HepG2 (cell line): ENCODE data around the gene NAT14. TPM values are rescaled to one million over a fixed set of nuclear protein-coding genes. Genes with fewer than 3 reads are reported as not detected.

Source experiments
- ATAC-seq: fragments of 200-7000 bp; cut with Tn5 transposase; 3 replicates; pipeline ENCODE4 v1.9.1; 2020; ENCODE audit warnings: mild to moderate bottlenecking, moderate library complexity
- BruUV-seq: library from RNA; stranded (reverse); fragments of 400-500 nt; replicated peaks from 2 replicates; lab custom pipeline; 2021; lab: Mats Ljungman, UMichigan
- CTCF ChIA-PET: fragments of 300-600 bp; formaldehyde crosslinking; extraction: SDS; loops from one replicate; lab custom pipeline; 2021; ENCODE audit warnings: low total read pairs, inconsistent platforms, low intra/inter-chr PET ratio; lab: Yijun Ruan, JAX
- POLR2A ChIA-PET: fragments of 350-600 bp; sonication (Branson Sonifier 250); formaldehyde crosslinking; loops from one replicate; lab custom pipeline; 2020; ENCODE audit warnings: antibody characterized with exemption, inconsistent platforms; lab: Yijun Ruan, JAX
- DNase-seq: peaks from one replicate; pipeline ENCODE4 v3.0.0-alpha.2; 2015; ENCODE audit warnings: low spot score
- FAIRE-seq: peaks from 3 replicates; lab custom pipeline; 2011; peaks lifted over from hg19 to GRCh38; lab: Jason Lieb, UNC
- H2AFZ ChIP-seq: one replicate; pipeline ENCODE4 v1.6.1; 2011; ENCODE audit warnings: low read length, inconsistent platforms
- H3K27ac ChIP-seq: fragments of 300-600 bp; 3 replicates; pipeline ENCODE4 v1.8.0; 2011; ENCODE audit warnings: mixed run types, mild to moderate bottlenecking, mixed read lengths, low read length, inconsistent platforms; ENCODE audit not compliant: insufficient read depth; ENCODE audit errors: extremely low read length
- H3K27me3 ChIP-seq, 2 experiments: fragments of 200-600 bp in 1 of 2; 2 replicates in 1 of 2; 3 replicates in 1 of 2; pipeline versions ENCODE4 v1.6.0 to v1.8.0; 2011; ENCODE audit warnings: low read length in 2 of 2, mild to moderate bottlenecking in 2 of 2, moderate library complexity in 2 of 2, inconsistent platforms in 1 of 2; ENCODE audit not compliant: insufficient read depth in 2 of 2, control insufficient read depth in 1 of 2
- H3K36me3 ChIP-seq, 2 experiments: fragments of 200-600 bp in 1 of 2; replicated peaks in 1 of 2; 2 replicates in 1 of 2; 3 replicates in 1 of 2; pipeline versions ENCODE4 v1.5.1 to v1.8.0; 2011; ENCODE audit warnings: low read length in 2 of 2, inconsistent platforms in 1 of 2; ENCODE audit not compliant: insufficient read depth in 2 of 2, control insufficient read depth in 1 of 2
- H3K4me1 ChIP-seq: 2 replicates; pipeline ENCODE4 v1.5.1; 2012; ENCODE audit warnings: low read length, inconsistent platforms; ENCODE audit not compliant: insufficient read depth
- H3K4me2 ChIP-seq: 2 replicates; pipeline ENCODE4 v1.6.0; 2011; ENCODE audit warnings: low read depth, low read length, inconsistent platforms
- H3K4me3 ChIP-seq, 3 experiments: fragments of 200-600 bp in 1 of 3; sonication (generic), shearing (Covaris generic) in 1 of 3; replicated peaks in 1 of 3; 2 replicates each; pipeline ENCODE4 v1.5.1; 2011 to 2016; ENCODE audit warnings: low read length in 3 of 3, inconsistent platforms in 2 of 3, low read depth in 2 of 3, mild to moderate bottlenecking in 2 of 3, control low read depth in 1 of 3, mixed read lengths in 1 of 3; ENCODE audit not compliant: insufficient read depth in 1 of 3
- H3K79me2 ChIP-seq: one replicate; pipeline ENCODE4 v1.6.1; 2011; ENCODE audit warnings: low read length, inconsistent platforms; ENCODE audit not compliant: insufficient read depth
- H3K9ac ChIP-seq: 2 replicates; pipeline ENCODE4 v1.6.0; 2011; ENCODE audit warnings: mild to moderate bottlenecking, low read depth, low read length, inconsistent platforms; ENCODE audit not compliant: insufficient read depth
- H3K9me3 ChIP-seq: 2 replicates; pipeline ENCODE4 v1.5.1; 2012; ENCODE audit warnings: mild to moderate bottlenecking, low read length
- H4K20me1 ChIP-seq: 2 replicates; pipeline ENCODE4 v1.6.0; 2011; ENCODE audit warnings: inconsistent platforms, mild to moderate bottlenecking, low read length, moderate library complexity; ENCODE audit not compliant: insufficient read depth
- ARHGAP35 ChIP-seq: sonication (generic); formaldehyde crosslinking; IDR thresholded peaks from 2 replicates; pipeline ENCODE4 v1.9.0; 2022; ENCODE audit warnings: mild to moderate bottlenecking, inconsistent platforms, moderate library complexity, missing genetic modification reagents, borderline replicate concordance
- CHCHD3 ChIP-seq: sonication (generic); formaldehyde crosslinking; IDR thresholded peaks from 2 replicates; pipeline ENCODE4 v1.8.0; 2022; ENCODE audit warnings: mild to moderate bottlenecking, missing genetic modification reagents, moderate library complexity
- DPF2 ChIP-seq: sonication (generic); formaldehyde crosslinking; IDR thresholded peaks from 2 replicates; pipeline ENCODE4 v1.4.0; 2020; ENCODE audit warnings: mild to moderate bottlenecking, low read depth, missing genetic modification reagents, borderline replicate concordance
- KLF13 ChIP-seq: sonication (generic); formaldehyde crosslinking; IDR thresholded peaks from 2 replicates; pipeline ENCODE4 v1.4.0; 2020; ENCODE audit warnings: mild to moderate bottlenecking, missing genetic modification reagents
- MEIS2 ChIP-seq: sonication (generic); formaldehyde crosslinking; IDR thresholded peaks from 2 replicates; pipeline ENCODE4 v1.9.0; 2021; ENCODE audit warnings: mild to moderate bottlenecking, missing genetic modification reagents
- MTERF4 ChIP-seq: sonication (generic); formaldehyde crosslinking; IDR thresholded peaks from 2 replicates; pipeline ENCODE4 v1.8.0; 2023; ENCODE audit warnings: mild to moderate bottlenecking, missing genetic modification reagents
- POLR2AphosphoS5 ChIP-seq: IDR thresholded peaks from 2 replicates; pipeline ENCODE4 v1.6.1; 2012; ENCODE audit warnings: low read depth, low read length
- RFX3 ChIP-seq: IDR thresholded peaks from 2 replicates; pipeline ENCODE4 v1.6.1; 2016; ENCODE audit warnings: missing biosample characterization, missing genetic modification reagents
- TRAFD1 ChIP-seq: sonication (generic); formaldehyde crosslinking; IDR thresholded peaks from 2 replicates; pipeline ENCODE4 v1.5.1; 2020; ENCODE audit warnings: missing genetic modification reagents, mild to moderate bottlenecking, borderline replicate concordance
- ZNF138 ChIP-seq: sonication (generic); formaldehyde crosslinking; IDR thresholded peaks from 2 replicates; pipeline ENCODE4 v1.5.0; 2020; ENCODE audit warnings: mild to moderate bottlenecking, low read depth, missing genetic modification reagents
- ZNF335 ChIP-seq: sonication (generic); formaldehyde crosslinking; IDR thresholded peaks from 2 replicates; pipeline ENCODE4 v1.4.0; 2020; ENCODE audit warnings: missing genetic modification reagents
- ZNF546 ChIP-seq: sonication (generic); formaldehyde crosslinking; conservative IDR thresholded peaks from 2 replicates; pipeline ENCODE4 v1.8.1; 2023; ENCODE audit warnings: mild to moderate bottlenecking, missing genetic modification reagents
- ZNF629 ChIP-seq: sonication (generic); formaldehyde crosslinking; conservative IDR thresholded peaks from 2 replicates; pipeline ENCODE4 v1.5.0; 2020; ENCODE audit warnings: missing genetic modification reagents
- WGBS: methylation state at CpG from one replicate; pipeline ENCODE4 v1.1.6; 2017; ENCODE audit warnings: low lambda C conversion rate; 5-methylcytosine and 5-hydroxymethylcytosine counted together
- in situ Hi-C: cut with HindIII; loops from 2 replicates; pipeline ENCODE4 v1.10.0; 2017; ENCODE audit warnings: low pct_unique_long_range_greater_than_20kb; ENCODE audit not compliant: extremely low pct_ligation_motif_present
- intact Hi-C: fragments of 100-400 bp; cut with micrococcal nuclease; formaldehyde crosslinking; loops from one replicate; pipeline ENCODE4 v1.10.0; 2022; ENCODE audit not compliant: unreplicated experiment
- polyA plus RNA-seq, 8 experiments: library from polyadenylated mRNA; depleted of rRNA in 3 of 8; stranded (reverse) in 7 of 8; unstranded in 1 of 8; fragments of >200 nt; fragmentation: Illumina TruSeq in 4 of 8; extraction: Trizol in 4 of 8; gene quantifications; 2 replicates each; pipeline versions ENCODE4 v1.2.1 to v1.2.3, GENCODE V29; 2011 to 2016; ENCODE audit warnings: low read depth in 4 of 8, missing spikeins in 1 of 8, mixed read lengths in 1 of 8; ENCODE audit not compliant: insufficient read depth in 1 of 8
- total RNA-seq, 5 experiments: library from RNA; depleted of rRNA; stranded (reverse); fragments of >200 nt; fragmentation: Illumina TruSeq; extraction: Trizol; gene quantifications; 2 replicates each; pipeline ENCODE4 v1.2.3, GENCODE V29; 2016; ENCODE audit warnings: low read depth in 1 of 5

Gene NAT14
- total and polyA plus RNA-seq, 2 of the 13 experiments (the other 11 are each of a cell fraction or from before 2014, with no cell fraction given) = 20.7 to 22.3 TPM

- Histone ChIP-seq H3K79me2 (no peaks in the 10 kb centered on the region), H2AFZ (no peak within 1 kb of the TSS), H4K20me1 (peaks cover 4% of the 10 kb centered on the region; the same call in 1 of the 2 replicates), H3K36me3 (no peaks in the 10 kb centered on the region), H3K9ac (no peak within 1 kb of the TSS), H3K4me2 (no peak within 1 kb of the TSS), H3K27ac (no peak within 1 kb of the TSS), H3K27me3 (peaks cover 6 to 52% of the 10 kb centered on the region in 2 experiments; a peak in 4 of 5 replicates), H3K4me3 (no peak within 1 kb of the TSS), H3K9me3 (no peaks in the 10 kb centered on the region), H3K4me1 (no peaks in the 10 kb centered on the region)
- CTCF ChIA-PET = no interaction called here
- POLR2A ChIA-PET = no interaction called here
- DNase-seq = no peak
- BruUV-seq = no TSS peak
- 29% methylated on average over 39 of the region's 43 CpGs for WGBS
- TF ChIP-seq ZNF335 (CRISPR knock-in tag) (no peak), MTERF4 (CRISPR knock-in tag) (no peak), DPF2 (CRISPR knock-in tag) (no peak), RFX3 (CRISPR knock-in tag) (no peak), CHCHD3 (CRISPR knock-in tag) (no peak), TRAFD1 (no peak), ZNF629 (CRISPR knock-in tag) (no peak), ZNF138 (no peak), POLR2AphosphoS5 (no peak), ARHGAP35 (CRISPR knock-in tag) (no peak), ZNF546 (CRISPR knock-in tag) (no peak), MEIS2 (CRISPR knock-in tag) (no peak), KLF13 (CRISPR knock-in tag) (no peak)
- intact Hi-C loops = no loop called here
- FAIRE-seq = no peak
- in situ Hi-C loops = no loop called here
- ATAC-seq = no peak
Measured at GRCh38 chr19:55443045-55443823, 41.8 kb upstream of the NAT14 start, which contains the start of gene SHISA7. SHISA7 (minus strand) TSS chr19:55443300; CDS start chr19:55442863, 437 bp downstream.
